K562 (cell line): ENCODE results near the gene ERAS. TPM values are rescaled to one million over a fixed set of nuclear protein-coding genes. Genes with fewer than 3 reads are reported as not detected.
A peak's percentile ranks its signal among the peaks of the same experiment; 100 is the strongest.

Experiments used
- BHLHE40 ChIP-seq: IDR thresholded peaks from 2 replicates; pipeline ENCODE4 v1.6.1; 2011; ENCODE audit warnings: low read length, improper control_type of control experiment
- BRD9 ChIP-seq: fragments of 450-650 bp; IDR thresholded peaks from 2 replicates; pipeline ENCODE4 v1.6.1; 2018; ENCODE audit warnings: low read depth; ENCODE audit not compliant: partially characterized antibody
- CCNT2 ChIP-seq: IDR thresholded peaks from 2 replicates; pipeline ENCODE4 v1.6.1; 2011; ENCODE audit warnings: borderline replicate concordance, low read depth, mild to moderate bottlenecking, moderate library complexity, mixed read lengths, low read length; ENCODE audit not compliant: insufficient read length; ENCODE audit errors: extremely low read depth
- CREB5 ChIP-seq: fragments of 250-450 bp; sonication (Bioruptor Pico); IDR thresholded peaks from 2 replicates; pipeline ENCODE4 v1.5.0; 2020; ENCODE audit warnings: mild to moderate bottlenecking
- CSDE1 ChIP-seq, 2 experiments: fragments of 450-650 bp; IDR thresholded peaks; 2 replicates each; pipeline ENCODE4 v1.6.1; 2016; ENCODE audit warnings: mild to moderate bottlenecking in 1 of 2
- E2F4 ChIP-seq: sonication (generic); formaldehyde crosslinking; IDR thresholded peaks from 2 replicates; pipeline ENCODE4 v1.8.0; 2022; ENCODE audit warnings: mild to moderate bottlenecking, low read depth, missing genetic modification reagents
- ELF4 ChIP-seq: fragments of 450-650 bp; formaldehyde crosslinking; IDR thresholded peaks from 2 replicates; pipeline ENCODE4 v1.4.0; 2022; ENCODE audit warnings: missing genetic modification characterization
- GABPB1 ChIP-seq: sonication (generic); formaldehyde crosslinking; IDR thresholded peaks from 2 replicates; pipeline ENCODE4 v1.8.0; 2022; ENCODE audit warnings: mild to moderate bottlenecking, missing genetic modification reagents
- HDGF ChIP-seq: fragments of 450-650 bp; IDR thresholded peaks from 2 replicates; pipeline ENCODE4 v1.6.1; 2016
- HMBOX1 ChIP-seq: sonication (generic); IDR thresholded peaks from 2 replicates; pipeline ENCODE4 v1.6.1; 2016
- HMG20A ChIP-seq: fragments of 450-650 bp; formaldehyde crosslinking; conservative IDR thresholded peaks from 2 replicates; pipeline ENCODE4 v1.4.0; 2020; ENCODE audit warnings: mild to moderate bottlenecking, mixed read lengths
- IFI16 ChIP-seq: fragments of 250-450 bp; sonication (Bioruptor Pico); IDR thresholded peaks from 2 replicates; pipeline ENCODE4 v2.1.2; 2022; ENCODE audit warnings: mild to moderate bottlenecking, inconsistent platforms
- MBD2 ChIP-seq: sonication (generic); IDR thresholded peaks from 2 replicates; pipeline ENCODE4 v1.6.1; 2016; ENCODE audit warnings: low read depth, borderline replicate concordance
- MEF2D ChIP-seq: conservative IDR thresholded peaks from 2 replicates; pipeline ENCODE4 v1.6.1; 2016; ENCODE audit warnings: low read depth, missing genetic modification characterization, missing compliant biosample characterization
- NCOA1 ChIP-seq: fragments of 450-650 bp; IDR thresholded peaks from 2 replicates; pipeline ENCODE4 v1.6.1; 2016; ENCODE audit warnings: low read depth
- NFE2L1 ChIP-seq: fragments of 450-650 bp; IDR thresholded peaks from 2 replicates; pipeline ENCODE4 v1.6.1; 2016; ENCODE audit warnings: missing genetic modification characterization, low read depth, mild to moderate bottlenecking, missing compliant biosample characterization, moderate library complexity, borderline replicate concordance
- SNIP1 ChIP-seq: fragments of 450-650 bp; IDR thresholded peaks from 2 replicates; pipeline ENCODE4 v1.7.1; 2017; ENCODE audit warnings: low read depth, mild to moderate bottlenecking
- SRF ChIP-seq, 2 experiments: fragments of 250-450, 450-650 bp in 1 of 2; sonication (Bioruptor Pico) in 1 of 2; sonication (generic) in 1 of 2; formaldehyde crosslinking; IDR thresholded peaks; 2 replicates each; pipeline versions ENCODE4 v1.5.0 to v1.5.1; 2020 to 2022; ENCODE audit warnings: mild to moderate bottlenecking in 1 of 2, missing genetic modification reagents in 1 of 2
- TARDBP ChIP-seq: fragments of 450-650 bp; IDR thresholded peaks from 2 replicates; pipeline ENCODE4 v1.6.1; 2016
- TFAP4 ChIP-seq: sonication (generic); formaldehyde crosslinking; IDR thresholded peaks from 2 replicates; pipeline ENCODE4 v1.8.0; 2022; ENCODE audit warnings: missing genetic modification reagents, mild to moderate bottlenecking, moderate library complexity, borderline replicate concordance
- TGIF2 ChIP-seq: sonication (generic); formaldehyde crosslinking; IDR thresholded peaks from 2 replicates; pipeline ENCODE4 v1.8.1; 2022; ENCODE audit warnings: mild to moderate bottlenecking, missing genetic modification reagents, moderate library complexity
- XRCC3 ChIP-seq: fragments of 450-650 bp; IDR thresholded peaks from 2 replicates; pipeline ENCODE4 v1.6.1; 2017; ENCODE audit warnings: mild to moderate bottlenecking, moderate library complexity
- ZBTB26 ChIP-seq: fragments of 450-650 bp; formaldehyde crosslinking; IDR thresholded peaks from 2 replicates; pipeline ENCODE4 v1.4.0; 2022; ENCODE audit warnings: missing genetic modification characterization
- ZNF347 ChIP-seq: fragments of 450-650 bp; formaldehyde crosslinking; IDR thresholded peaks from 2 replicates; pipeline ENCODE4 v1.4.0; 2020; ENCODE audit warnings: low read depth, mild to moderate bottlenecking, moderate library complexity
- polyA plus RNA-seq, 8 experiments: library from polyadenylated mRNA; depleted of rRNA in 4 of 8; stranded (reverse) in 5 of 8; unstranded in 3 of 8; fragments of >200 nt; fragmentation: Nextera tagmentation in 2 of 8; fragmentation: Illumina TruSeq in 1 of 8; extraction: Ambion mirVana in 2 of 8; extraction: Trizol in 1 of 8; gene quantifications; 2 replicates each; pipeline versions ENCODE4 v1.2.1 to v1.2.3, GENCODE V29; 2011 to 2014; ENCODE audit warnings: inconsistent platforms in 1 of 8, missing spikeins in 1 of 8
- total RNA-seq, 7 experiments: library from RNA; depleted of rRNA in 6 of 7; stranded (reverse); fragments of >200 nt in 6 of 7; fragmentation: Illumina TruSeq in 2 of 7; extraction: Trizol in 2 of 7; gene quantifications; 2 replicates each; pipeline versions ENCODE4 v1.2.1 to v1.2.3, GENCODE V29; 2011 to 2021; ENCODE audit warnings: low replicate concordance in 1 of 7

ERAS gene
- total and polyA plus RNA-seq, 9 of the 15 experiments (the other 6 are each of a cell fraction or from before 2014, with no cell fraction given) = 0.07 to 0.12 TPM; not detected in 7

- TF ChIP-seq ZBTB26 (no peak), SNIP1 (no peak), ZNF347 (CRISPR knock-in tag) (no peak), IFI16 (no peak), TARDBP (0 out of 2 replicates have a peak, but pooled peaks have one; percentile 57), CCNT2 (peak; percentile 71), NCOA1 (no peak), TFAP4 (CRISPR knock-in tag) (peak; percentile 100), CREB5 (CRISPR knock-in tag) (no peak), HMBOX1 (peak; percentile 74; the same call in 1 of the 2 replicates), BHLHE40 (peak; percentile 64), CSDE1 (IDR thresholded peaks at IDR 0.05) (no peak), HMG20A (no peak), E2F4 (0 out of 2 replicates have a peak, but pooled peaks have one; percentile 30), SRF (CRISPR knock-in tag; IDR thresholded peaks at IDR 0.05) (peak in 1 of 2 experiments; percentile 82; a peak in 1 of 4 replicates), MEF2D (tag) (no peak), HDGF (peak; percentile 92), NFE2L1 (no peak), TGIF2 (no peak), BRD9 (no peak), ELF4 (no peak), XRCC3 (no peak), GABPB1 (CRISPR knock-in tag) (no peak; the same call in 1 of the 2 replicates), MBD2 (peak; percentile 58; the same call in 1 of the 2 replicates)
These were observed 24.8 kb upstream of the ERAS start, which contains the start of gene HDAC6 (continued) for GRCh38 chrX:48801280-48802088.
